MM.1S (cell line): Measurements from ENCODE around the gene ARL3.

Experiments
- DNase-seq: peaks from one replicate; pipeline ENCODE4 v3.0.0-alpha.2; 2015
- H2AFZ ChIP-seq: fragments of 300-600 bp; sonication (generic); 2 replicates; pipeline ENCODE4 v1.6.0; 2016; ENCODE audit warnings: antibody characterized with exemption, low read length
- H3F3A ChIP-seq: fragments of 300-600 bp; sonication (generic); 2 replicates; pipeline ENCODE4 v1.6.1; 2016; ENCODE audit warnings: mild to moderate bottlenecking, antibody characterized with exemption, low read length, moderate library complexity, mixed read lengths; ENCODE audit not compliant: insufficient read depth
- H3K27ac ChIP-seq: fragments of 300-600 bp; sonication (generic); 2 replicates; pipeline ENCODE4 v1.5.1; 2016; ENCODE audit warnings: mild to moderate bottlenecking, low read length
- H3K27me3 ChIP-seq: fragments of 300-600 bp; sonication (generic); replicated peaks from 2 replicates; pipeline ENCODE4 v1.6.0; 2016; ENCODE audit warnings: low read length; ENCODE audit not compliant: insufficient read depth
- H3K36me3 ChIP-seq: fragments of 300-600 bp; sonication (generic); replicated peaks from 2 replicates; pipeline ENCODE4 v1.6.1; 2016; ENCODE audit warnings: mild to moderate bottlenecking, low read length, mixed read lengths; ENCODE audit not compliant: insufficient read depth
- H3K4me1 ChIP-seq: fragments of 300-600 bp; sonication (generic); 2 replicates; pipeline ENCODE4 v1.6.1; 2016; ENCODE audit warnings: low read length, mixed read lengths
- H3K4me2 ChIP-seq: fragments of 300-600 bp; sonication (generic); 2 replicates; pipeline ENCODE4 v1.6.0; 2016; ENCODE audit warnings: low read depth, low read length
- H3K4me3 ChIP-seq: fragments of 300-600 bp; sonication (generic); 2 replicates; pipeline ENCODE4 v1.5.1; 2016; ENCODE audit warnings: low read length, mixed read lengths
- H3K79me2 ChIP-seq: fragments of 300-600 bp; sonication (generic); 2 replicates; pipeline ENCODE4 v1.6.1; 2016; ENCODE audit warnings: mixed run types, low read length, mixed read lengths
- H3K9ac ChIP-seq: fragments of 300-600 bp; sonication (generic); 2 replicates; pipeline ENCODE4 v1.6.1; 2016; ENCODE audit warnings: low read length, mixed read lengths
- H3K9me2 ChIP-seq: fragments of 300-600 bp; sonication (generic); replicated peaks from 2 replicates; pipeline ENCODE4 v1.6.1; 2016; ENCODE audit warnings: mild to moderate bottlenecking, low read length, mixed read lengths; ENCODE audit not compliant: insufficient read depth
- H3K9me3 ChIP-seq: fragments of 300-600 bp; sonication (generic); replicated peaks from 2 replicates; pipeline ENCODE4 v1.6.1; 2016; ENCODE audit warnings: mild to moderate bottlenecking, low read length, mixed read lengths; ENCODE audit not compliant: insufficient read depth
- H4K20me1 ChIP-seq: fragments of 300-600 bp; sonication (generic); 2 replicates; pipeline ENCODE4 v1.6.1; 2016; ENCODE audit warnings: mild to moderate bottlenecking, low read length, moderate library complexity, mixed read lengths; ENCODE audit not compliant: insufficient read depth
- CTCF ChIP-seq: fragments of 300-600 bp; sonication (generic); IDR thresholded peaks from 2 replicates; pipeline ENCODE4 v1.5.1; 2016; ENCODE audit warnings: antibody characterized with exemption, low read length, mixed read lengths
- EZH2 ChIP-seq: fragments of 300-600 bp; sonication (generic); optimal IDR thresholded peaks from 2 replicates; pipeline ENCODE3; 2017; ENCODE audit warnings: low read depth, mild to moderate bottlenecking, antibody characterized with exemption, low read length, mixed read lengths
- EZH2phosphoT487 ChIP-seq: fragments of 300-600 bp; sonication (generic); IDR thresholded peaks from 2 replicates; pipeline ENCODE4 v1.6.1; 2018; ENCODE audit warnings: antibody characterized with exemption, low read length

ARL3 gene

GRCh38 chr10:102654566-102654965 is 59.6 kb downstream of the ARL3 start:
- Histone ChIP-seq H2AFZ (no peak overlapping the region), H3K9me3 (no peaks in the 10 kb centered on the region), H3K9me2 (no peaks in the 10 kb centered on the region), H3K4me3 (no peak overlapping the region), H3F3A (peaks cover 16% of the 10 kb centered on the region; the same call in 1 of the 2 replicates), H3K27me3 (no peaks in the 10 kb centered on the region), H3K27ac (no peak overlapping the region), H3K9ac (no peak overlapping the region), H3K4me2 (no peak overlapping the region), H3K79me2 (peaks cover 71% of the 10 kb centered on the region), H3K36me3 (no peaks in the 10 kb centered on the region), H4K20me1 (peaks cover 17% of the 10 kb centered on the region), H3K4me1 (peaks cover 27% of the 10 kb centered on the region)
- DNase-seq, result no peak
- TF ChIP-seq CTCF, result no peak
- TF ChIP-seq EZH2, result no peak
- no peak for TF ChIP-seq EZH2phosphoT487

DNA sequence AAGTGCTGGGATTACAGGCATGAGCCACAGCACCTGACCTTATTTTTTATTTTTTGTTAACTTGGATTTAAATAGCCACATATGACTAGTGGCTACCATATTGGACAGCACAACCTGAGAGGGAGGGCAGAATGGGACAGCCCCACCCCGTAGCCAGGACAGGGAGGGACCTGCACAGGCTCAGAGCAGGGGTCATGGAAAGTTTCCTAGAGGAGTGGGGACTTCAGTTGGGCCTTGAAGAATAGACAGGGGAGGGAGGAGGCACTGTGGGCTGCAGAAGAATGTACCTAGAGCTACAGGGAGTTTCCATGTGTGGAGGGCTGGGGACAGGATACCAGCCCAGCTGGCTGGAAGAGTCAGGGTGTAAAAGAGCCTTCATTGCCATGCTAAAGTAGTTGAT is 61.1 kb downstream of the ARL3 start:
- Histone ChIP-seq H4K20me1 (peaks cover 32% of the 10 kb centered on the region), H3K27ac (peak overlapping the region; percentile 12; the same call in 1 of the 2 replicates), H3K9me3 (no peaks in the 10 kb centered on the region), H3K9ac (no peak overlapping the region), H3K4me2 (no peak overlapping the region), H2AFZ (no peak overlapping the region), H3K9me2 (no peaks in the 10 kb centered on the region), H3K36me3 (no peaks in the 10 kb centered on the region), H3K4me3 (no peak overlapping the region), H3K27me3 (no peaks in the 10 kb centered on the region), H3F3A (peaks cover 6% of the 10 kb centered on the region; the same call in 1 of the 2 replicates), H3K4me1 (peaks cover 41% of the 10 kb centered on the region), H3K79me2 (peaks cover 86% of the 10 kb centered on the region)
- peak; percentile 2 for DNase-seq
- TF ChIP-seq CTCF (no peak), EZH2phosphoT487 (no peak), EZH2 (no peak)

- H3K9me3 ChIP-seq, result no peaks in the 10 kb centered on the region
- peak overlapping the region; percentile 66; the same call in 1 of the 2 replicates for H3K27ac ChIP-seq
- H3K36me3 ChIP-seq, result no peaks in the 10 kb centered on the region
- peaks cover 6% of the 10 kb centered on the region; the same call in 1 of the 2 replicates for H3F3A ChIP-seq
- H3K27me3 ChIP-seq, result no peaks in the 10 kb centered on the region
- TF ChIP-seq EZH2, result no peak
- H2AFZ ChIP-seq, result no peak overlapping the region
- H4K20me1 ChIP-seq, result peaks cover 35% of the 10 kb centered on the region
- peak overlapping the region; percentile 10; the same call in 1 of the 2 replicates for H3K4me2 ChIP-seq
- no peak overlapping the region for H3K4me3 ChIP-seq
- H3K79me2 ChIP-seq, result peaks cover 93% of the 10 kb centered on the region
- DNase-seq, result peak; percentile 5
- no peaks in the 10 kb centered on the region for H3K9me2 ChIP-seq
- peaks cover 48% of the 10 kb centered on the region for H3K4me1 ChIP-seq
- no peak overlapping the region for H3K9ac ChIP-seq
These were observed 61.9 kb downstream of the ARL3 start for GRCh38 chr10:102652170-102652916.
